NCI-H146 (cell line): ENCODE data around the gene CAD.

ENCODE experiments used
- DNase-seq: peaks from one replicate; lab custom pipeline; 2025; lab: John Stamatoyannopoulos, UW

Gene CAD

DNA sequence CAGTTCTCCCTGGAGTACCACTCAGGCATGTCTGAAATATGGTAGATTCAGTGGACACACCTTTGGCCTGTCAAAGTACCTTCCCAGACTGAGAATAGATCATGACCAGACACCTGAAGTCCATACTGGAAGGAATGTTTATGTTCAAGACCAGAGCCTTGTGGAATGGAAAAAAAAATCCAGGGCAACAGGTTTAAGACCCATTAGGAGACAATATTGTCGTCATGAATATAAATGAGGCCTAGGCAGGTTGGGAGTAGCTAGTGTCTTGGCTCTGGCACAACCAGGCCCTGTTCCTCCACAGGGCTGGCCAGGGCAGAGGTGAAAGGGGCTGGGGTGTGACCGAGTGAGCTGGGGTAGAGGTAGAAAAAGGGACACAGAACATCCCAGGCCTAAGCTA, 18.5 kb upstream of the CAD start:
- no peak for DNase-seq

DNA sequence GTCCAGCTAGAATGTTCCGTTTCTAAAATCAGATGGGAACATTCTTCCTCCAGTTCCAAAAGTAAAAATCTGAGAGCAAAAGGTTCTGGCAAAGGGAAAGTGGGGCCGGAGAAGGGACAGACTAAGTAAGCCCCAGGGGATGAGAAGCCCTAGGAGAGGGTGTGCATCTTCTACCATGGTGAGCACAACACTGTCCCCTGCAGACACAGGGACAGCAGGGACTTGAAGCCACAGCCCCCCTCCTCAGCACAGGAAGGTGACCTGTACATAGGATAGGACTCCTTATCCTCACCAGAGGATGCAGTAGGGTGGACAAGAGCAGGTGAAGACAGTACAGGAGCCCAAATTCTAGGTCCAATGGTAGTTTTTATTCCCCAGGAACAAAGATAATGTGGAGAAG, 17.9 kb upstream of the CAD start:
- no peak for DNase-seq

DNA sequence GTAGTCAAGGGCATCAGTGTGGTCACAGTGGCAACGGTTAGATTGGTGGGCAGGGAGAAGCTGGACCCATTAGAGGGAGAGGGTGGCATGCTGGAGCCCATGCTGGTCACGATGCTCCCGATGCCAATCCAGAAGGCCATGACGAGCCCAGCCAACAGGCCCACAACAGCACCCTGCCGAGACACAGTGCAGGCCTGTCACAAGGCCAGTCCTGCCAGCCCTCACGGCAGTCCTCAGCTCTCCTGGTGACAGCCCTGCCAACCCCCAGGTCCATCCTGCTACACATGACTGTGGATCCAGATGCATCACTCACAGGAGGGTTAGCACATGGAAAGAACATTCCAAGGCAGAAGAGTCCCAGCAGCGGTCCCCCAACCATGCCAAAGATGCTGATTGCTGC, 15.5 kb upstream of the CAD start:
- no peak for DNase-seq

DNA sequence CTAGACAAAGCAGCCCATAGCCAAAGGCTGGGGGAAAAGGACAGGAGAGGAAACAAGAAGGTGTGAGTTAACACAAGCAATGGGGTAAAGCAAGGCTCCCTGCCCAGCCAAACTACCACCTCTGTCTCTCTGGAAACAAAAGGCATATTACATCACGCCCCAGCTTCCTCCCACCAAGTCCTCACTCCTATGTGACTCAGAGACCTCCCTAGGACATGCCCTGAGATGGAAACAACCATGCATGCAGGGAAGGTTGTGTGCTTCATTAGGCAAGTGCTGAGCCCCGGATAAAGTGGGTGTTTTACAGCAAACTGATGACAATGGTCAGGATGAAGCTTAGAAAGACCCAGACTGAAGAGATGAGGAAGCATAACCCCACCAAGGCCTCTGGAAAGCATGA, 14.3 kb upstream of the CAD start:
- DNase-seq: no peak

DNA sequence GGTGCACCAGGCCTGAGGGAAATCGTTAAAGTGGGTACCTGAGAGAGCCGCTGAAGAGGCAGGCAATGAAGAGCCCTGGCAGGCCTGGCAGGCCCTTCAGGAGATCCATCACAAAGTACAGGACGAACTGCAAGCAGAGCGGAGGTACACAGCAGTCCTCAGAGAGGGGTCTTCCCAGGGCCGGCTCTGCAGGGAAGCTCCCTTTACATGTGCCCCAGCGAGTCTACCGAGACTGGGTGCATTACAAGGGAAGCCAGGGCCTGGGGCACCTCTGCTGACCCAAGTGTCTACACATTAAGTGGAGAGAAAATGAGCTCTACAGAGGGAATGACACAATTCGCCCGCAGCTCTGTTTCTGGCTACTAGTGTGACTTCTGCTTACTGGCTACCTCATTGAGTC, 13.4 kb upstream of the CAD start:
- DNase-seq: no peak

DNA sequence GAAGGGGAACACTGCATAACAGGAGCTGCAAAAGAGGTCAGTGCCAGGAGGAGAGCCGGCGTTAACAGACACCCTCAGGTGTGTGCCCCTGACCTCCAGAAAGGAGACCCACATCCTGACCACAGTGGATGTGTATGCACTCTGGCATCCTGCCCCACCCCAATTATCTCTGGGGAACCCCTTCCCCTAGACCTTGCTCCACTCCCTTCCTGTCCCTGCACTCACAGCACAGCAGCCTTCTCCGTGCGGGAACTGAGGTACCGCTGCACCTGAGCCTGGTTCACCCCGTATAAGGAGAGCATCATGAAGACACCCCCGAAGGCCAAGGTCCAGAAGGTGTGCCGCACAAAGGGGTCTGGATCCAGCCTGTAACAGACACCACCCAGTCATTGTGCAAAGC, 12.6 kb upstream of the CAD start:
- DNase-seq: no peak

DNA sequence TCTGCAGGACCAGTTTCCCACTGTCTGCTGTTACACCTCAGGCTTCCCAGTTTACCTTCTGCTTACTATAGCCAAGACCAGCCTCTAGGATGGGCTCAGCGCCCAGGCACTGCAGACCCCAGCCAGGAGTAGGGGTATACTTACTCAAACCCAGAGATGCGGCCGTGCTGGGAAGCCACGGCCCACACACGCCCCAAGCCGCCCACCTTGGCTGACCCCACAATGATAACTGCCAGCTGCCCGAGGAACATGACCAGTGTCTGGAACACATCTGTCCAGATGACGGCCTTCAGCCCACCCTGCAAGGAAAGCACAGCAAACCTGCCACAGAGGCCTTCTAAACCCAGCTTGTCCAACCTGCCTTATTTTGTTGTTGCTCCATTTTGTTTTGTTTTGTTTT, 12.0 kb upstream of the CAD start:
- no peak for DNase-seq

DNA sequence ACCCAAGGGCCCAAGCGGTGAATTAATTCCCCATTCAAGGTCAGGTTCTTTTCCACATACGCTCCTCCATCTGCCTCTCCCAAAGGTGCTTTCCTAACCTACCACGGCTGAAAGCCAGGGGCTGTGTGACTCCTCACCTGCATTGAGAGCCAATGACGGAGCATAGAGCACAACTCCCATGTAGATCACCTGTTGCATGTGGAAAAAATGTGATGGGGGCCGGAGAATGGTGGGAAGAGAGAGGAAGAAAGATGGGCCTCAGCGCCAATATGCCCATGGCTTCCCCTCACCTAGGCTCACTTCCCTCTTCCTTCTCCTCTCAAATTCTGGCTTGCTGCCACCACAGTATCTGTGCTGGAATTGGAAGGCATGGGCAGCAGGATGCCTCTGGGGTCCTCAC, 10.8 kb upstream of the CAD start:
- DNase-seq: no peak

DNA sequence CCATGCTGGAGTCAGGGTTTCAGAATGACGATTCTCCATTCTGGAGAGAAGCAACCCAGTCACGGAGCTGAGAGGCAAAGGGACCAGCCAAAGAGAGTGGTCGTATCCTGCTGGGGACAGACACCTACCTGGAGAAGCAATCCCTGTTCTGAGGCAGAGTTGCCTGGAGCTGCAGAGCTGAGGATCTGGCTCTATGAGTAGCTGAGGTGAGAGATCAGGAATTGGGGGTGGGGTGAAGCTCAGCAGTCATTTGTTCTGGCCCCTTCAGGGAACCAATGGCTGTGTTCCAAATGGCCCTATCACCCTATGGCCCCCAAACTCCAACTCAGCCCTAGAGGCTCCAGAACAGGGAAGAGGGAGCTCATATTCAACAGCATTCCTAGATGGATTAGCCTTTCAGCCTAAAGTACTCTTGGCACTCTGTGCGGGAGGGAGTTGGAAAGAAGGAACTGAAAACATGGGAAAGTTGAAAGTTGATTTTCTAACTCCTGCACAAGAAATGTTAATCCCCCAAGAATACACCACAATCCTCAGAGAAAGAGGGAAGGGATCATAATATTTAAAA, 8.6 kb upstream of the CAD start:
- no peak for DNase-seq

DNA sequence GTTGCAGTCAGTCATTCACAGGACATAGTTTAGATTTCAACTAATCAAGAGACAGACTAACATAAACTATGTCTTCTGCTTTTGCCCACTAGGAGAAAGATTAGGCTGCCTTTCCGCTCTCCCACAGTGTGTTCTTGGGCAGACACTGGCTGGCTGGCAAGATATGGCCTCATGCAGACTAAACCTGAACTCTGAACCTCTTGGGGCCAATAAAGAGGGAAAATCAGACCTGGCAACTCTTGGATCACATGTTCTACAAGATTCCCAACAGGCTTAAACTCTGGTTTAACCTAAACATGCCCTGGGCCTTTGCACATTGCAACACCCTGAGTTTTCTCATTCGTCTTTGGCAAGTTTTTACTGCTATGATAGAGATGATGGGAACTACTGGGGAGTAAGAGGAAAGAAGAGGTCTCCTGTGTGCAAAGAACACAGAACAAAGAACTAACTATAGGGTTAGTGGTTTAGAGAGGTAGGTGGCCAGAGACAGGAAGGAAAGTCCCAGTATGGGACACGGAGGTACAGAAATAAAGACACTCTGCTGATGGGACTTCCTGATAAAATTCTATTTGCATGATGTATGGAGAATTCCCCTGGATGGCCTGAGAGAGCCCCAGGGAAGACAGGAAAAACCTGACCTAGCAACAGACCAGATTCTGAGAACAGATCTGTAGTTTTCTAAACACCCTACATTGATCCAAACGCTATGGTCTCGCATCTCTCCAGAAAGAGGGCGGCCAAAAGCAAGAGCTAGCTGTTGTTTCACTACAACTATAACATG, 7.4 kb upstream of the CAD start:
- DNase-seq: no peak

DNA sequence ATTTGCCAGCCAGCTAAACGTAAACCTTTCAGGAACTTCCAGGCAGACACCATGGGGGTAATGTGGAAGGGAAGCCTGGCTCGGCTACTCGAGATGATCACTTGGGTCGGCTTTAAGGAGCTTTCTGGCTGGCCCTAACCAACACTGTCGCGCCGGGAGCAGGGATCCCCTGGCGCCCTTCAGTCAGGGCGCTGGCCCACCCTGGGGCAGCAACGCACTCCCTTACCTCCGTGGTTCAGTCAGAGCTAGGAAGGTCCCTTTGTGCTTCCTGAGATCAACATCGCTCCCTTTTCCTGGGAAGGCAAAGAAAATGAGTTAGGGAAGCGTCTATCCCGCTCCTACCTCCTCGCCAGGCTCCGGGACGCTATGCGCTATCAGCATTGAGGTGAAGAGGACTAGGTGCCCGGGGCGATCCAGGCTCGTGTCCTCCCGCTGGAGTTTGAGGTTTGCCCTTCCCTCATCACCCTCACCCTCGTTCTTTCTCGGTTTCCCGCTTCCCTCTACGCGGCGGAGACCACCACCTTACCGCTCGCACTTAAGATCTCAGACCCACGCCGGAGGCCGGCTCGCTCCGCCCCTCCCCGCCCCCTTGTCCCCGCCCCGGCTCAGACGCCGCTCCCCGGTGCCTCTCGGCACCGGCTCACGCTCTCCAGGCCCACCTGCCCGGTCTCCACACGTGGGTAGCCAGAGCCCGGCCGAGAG, 5.8 kb upstream of the CAD start:
- DNase-seq: no peak

DNA sequence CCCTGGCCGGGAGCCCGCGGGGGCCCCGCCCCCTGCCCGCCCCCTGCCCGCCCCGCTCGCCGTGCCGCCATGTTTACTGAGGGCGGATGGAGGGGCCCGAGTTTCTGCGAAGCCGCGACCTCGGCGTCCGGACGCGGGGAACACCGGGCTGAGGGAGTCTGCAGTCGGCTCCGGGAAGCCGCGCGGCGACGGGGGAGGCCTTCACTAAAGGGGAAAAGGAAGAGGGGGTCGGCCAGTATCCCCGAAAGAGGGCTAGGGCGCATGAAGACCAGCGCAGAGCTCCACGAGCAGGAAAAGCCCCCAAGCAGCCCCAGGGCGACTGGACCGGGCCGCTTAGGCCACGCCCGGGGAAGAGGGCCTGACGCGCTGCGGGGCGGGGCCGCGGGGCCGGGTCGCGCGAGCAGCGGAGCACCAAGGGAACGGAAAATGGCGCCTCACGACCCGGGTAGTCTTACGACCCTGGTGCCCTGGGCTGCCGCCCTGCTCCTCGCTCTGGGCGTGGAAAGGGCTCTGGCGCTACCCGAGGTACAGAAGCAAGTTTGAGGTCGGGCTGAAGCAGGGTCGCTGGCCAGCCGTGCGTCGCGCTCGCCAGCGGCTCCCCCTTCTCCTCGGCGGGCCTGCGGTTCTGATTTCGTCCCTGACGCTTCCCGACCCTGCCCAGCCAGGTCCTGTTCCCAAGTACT, 5.1 kb upstream of the CAD start, which contains the start of the genes ATRAID and SLC5A6:
Gene ATRAID, plus strand, starts transcription at position 99 of the 683 bp plus-strand sequence. Its CDS starts 328 bp downstream, at position 427.
Gene SLC5A6, minus strand, starts transcription at position 326 of the 683 bp plus-strand sequence. CDS start 4,618 bp downstream, outside the sequence.
- peak; percentile 90 for DNase-seq

DNA sequence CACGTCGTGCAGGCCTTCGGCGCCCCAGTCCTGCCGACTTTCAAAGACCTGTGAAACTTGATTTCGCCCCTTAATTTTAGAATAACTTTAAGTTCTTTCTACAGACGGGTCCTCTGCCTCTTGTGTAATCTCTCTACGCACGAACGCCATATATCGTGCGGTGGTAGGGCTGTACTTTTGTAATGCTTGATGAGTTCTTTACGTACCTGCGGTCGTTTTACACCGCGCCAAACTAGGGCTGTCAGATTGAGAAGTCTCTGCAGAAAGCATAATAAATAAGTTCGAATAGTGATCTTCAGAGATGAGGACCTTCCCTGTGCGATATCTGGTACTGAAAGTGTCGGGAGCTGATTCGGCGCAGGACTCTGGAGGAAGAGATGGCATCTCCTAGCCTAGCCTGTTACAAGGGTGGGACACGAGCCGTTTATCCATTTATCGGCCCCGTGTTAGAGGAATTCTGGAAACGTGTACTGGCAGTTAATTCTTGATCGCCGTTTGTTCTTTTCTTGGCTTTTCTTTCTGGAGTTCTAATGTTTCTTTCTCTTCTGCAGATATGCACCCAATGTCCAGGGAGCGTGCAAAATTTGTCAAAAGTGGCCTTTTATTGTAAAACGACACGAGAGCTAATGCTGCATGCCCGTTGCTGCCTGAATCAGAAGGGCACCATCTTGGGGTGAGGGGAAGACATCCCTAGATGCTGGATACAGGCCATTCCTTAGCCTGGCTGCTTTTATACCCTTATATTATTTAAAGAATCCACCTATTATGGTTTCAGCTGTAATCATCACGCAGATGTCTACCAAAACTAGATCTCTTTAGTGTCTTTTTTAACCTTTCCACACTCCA, 4.3 kb upstream of the CAD start:
- peak; percentile 37 for DNase-seq

DNA sequence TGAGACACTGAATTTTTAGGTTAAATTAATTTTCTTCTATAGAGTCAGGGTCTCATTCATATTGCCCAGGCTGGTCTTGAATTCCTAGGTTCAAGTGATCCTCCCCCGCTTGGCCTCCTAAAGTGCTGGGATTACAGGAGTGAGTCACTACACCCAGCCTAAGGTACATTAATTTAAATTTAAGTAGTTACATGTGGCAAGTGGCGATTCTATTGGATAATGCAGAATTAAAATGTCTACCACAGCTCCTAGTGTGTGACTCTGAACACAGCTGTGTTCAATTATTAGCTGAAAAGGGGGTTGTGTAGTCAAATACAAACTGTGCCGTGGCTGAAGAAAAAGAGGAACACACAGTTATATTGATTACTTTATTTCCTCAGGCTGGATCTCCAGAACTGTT, 2.2 kb upstream of the CAD start:
- DNase-seq: no peak

DNA sequence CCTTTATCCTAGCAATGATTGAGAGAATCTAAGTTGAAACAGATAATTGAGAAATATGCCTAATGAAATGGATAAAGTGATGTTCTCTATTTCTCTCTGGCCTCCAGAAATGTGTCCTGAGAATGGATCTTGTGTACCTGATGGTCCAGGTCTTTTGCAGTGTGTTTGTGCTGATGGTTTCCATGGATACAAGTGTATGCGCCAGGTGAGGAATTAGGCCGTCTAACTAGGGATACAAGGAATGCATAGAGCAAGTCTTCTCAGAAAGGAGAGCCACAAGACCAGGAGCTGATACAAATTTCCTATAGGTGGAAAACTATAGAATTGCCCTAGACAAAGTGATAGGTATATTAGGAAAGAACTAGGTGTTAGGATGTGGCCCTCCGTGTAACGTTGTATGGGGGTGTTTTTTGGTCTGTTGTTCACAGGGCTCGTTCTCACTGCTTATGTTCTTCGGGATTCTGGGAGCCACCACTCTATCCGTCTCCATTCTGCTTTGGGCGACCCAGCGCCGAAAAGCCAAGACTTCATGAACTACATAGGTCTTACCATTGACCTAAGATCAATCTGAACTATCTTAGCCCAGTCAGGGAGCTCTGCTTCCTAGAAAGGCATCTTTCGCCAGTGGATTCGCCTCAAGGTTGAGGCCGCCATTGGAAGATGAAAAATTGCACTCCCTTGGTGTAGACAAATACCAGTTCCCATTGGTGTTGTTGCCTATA, 592 bp upstream of the CAD start:
- DNase-seq: peak; percentile 25

DNA sequence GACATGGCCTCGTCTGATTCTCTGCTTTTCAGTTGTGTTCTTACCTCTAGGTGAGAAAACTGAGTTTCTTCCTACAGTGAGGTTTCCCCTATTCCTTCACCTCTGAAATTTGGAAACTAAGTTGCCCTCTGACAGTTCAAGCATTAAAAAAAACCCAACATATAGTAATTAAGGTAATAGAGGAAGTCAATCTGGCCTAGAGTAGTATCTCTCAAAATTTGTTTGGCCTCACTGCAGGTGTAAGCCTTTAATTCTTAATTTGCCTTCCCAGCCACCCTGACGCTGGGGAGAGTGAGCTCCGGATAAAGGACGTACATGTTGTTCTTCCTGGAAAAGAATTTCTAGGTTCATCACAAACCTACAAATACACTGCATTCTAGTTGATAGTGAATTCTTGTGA, 1.4 kb downstream of the CAD start:
- no peak for DNase-seq

DNA sequence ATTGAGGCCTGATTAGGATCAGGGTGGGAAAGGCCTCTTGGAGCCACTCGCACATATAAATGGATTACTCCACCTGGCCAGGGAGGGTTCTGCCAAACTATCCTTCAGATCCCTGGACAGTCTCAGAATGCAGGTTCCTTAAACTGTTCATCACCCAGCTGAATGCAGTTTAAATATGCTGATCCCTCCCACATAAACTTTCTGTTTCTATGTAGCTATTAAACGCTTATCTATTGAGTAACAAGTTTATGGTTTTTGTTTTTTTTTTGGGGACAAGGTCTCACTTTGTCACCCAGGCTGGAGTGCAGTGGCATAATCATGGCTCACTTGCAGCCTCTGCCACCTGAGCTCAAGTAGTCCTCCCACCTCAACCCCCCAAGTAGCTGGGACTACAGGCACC, 1.9 kb downstream of the CAD start:
- no peak for DNase-seq

DNA sequence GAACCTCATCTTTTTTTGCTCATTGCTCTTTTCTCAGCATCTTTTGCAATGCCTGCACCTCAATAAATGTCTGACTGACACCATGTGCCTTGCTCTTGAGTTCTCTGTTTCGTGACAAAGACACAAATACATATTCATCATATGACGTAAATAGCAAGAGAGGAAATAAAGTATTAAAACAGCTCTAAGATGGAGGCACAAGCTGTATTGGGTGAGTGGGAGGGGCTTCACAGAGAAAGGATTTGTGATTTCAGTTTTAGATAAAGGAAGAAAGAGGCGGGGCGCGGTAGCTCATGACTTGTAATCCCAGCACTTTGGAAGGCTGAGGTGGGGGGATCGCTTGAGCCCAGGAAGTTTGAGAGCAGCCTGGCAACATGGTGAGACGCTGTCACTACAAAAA, 2.9 kb downstream of the CAD start:
- DNase-seq: no peak

DNA sequence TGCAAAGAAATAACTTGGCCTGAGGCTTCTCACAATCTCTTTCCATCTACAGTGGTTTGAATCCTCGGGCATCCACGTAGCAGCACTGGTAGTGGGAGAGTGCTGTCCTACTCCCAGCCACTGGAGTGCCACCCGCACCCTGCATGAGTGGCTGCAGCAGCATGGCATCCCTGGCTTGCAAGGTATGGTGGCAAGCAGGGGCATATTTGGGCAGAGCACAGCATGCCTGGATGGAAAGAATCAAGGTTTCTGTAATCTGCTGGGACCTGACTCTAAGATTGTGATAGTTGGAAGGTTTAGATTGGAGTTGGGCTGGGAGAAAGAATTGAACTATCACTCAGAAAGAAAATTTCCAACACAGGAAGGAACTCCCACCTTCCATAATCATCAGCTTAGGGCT, 4.0 kb downstream of the CAD start:
- no peak for DNase-seq

DNA sequence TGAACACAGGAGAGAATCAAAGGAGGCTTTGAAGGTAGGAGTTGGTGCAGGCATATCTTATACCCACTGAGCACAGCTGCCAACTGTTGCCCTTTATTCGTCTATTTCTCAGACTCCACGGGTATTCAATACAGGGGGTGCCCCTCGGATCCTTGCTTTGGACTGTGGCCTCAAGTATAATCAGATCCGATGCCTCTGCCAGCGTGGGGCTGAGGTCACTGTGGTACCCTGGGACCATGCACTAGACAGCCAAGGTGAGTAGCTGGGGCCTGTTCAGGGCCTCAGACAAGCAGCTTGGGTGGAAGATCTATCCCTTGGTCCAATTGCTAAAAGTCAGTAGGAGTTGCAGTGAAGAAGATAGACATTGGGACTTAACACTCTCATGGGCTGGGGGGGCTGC, 5.2 kb downstream of the CAD start:
- DNase-seq: no peak

DNA sequence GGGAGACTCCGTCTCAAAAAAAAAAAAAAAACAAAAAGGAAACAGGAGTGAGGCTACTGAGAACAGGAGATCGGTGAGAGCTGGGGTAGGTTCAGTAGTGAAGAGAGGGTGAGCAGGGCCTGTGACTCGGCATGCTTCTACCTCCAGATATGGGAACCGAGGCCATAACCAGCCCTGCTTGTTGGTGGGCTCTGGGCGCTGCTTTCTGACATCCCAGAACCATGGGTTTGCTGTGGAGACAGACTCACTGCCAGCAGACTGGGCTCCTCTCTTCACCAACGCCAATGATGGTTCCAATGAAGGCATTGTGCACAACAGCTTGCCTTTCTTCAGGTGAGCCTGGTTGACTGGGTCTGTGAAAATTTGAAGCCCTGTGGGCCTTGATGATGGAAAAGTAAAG, 6.2 kb downstream of the CAD start:
- no peak for DNase-seq
